CD4-positive, alpha-beta T cell treated with Interferon alpha-2 for 1 hour (primary cell): ENCODE results near the gene EHD1.

Source experiments
- DNase-seq, 2 donors: peaks; one replicate each; pipeline ENCODE4 v3.0.0-alpha.2; 2020 to 2022

EHD1 gene

GRCh38 chr11:64878494-64879243, at the start of gene EHD1:
Gene EHD1 (minus strand): TSS chr11:64878621. CDS start chr11:64878464, 157 bp downstream.
- peak; percentile 99 to 100 for DNase-seq

- no peak for DNase-seq
Measured at GRCh38 chr11:64926689-64927088, 48.3 kb upstream of the EHD1 start.

GRCh38 chr11:64925536-64926436, 47.4 kb upstream of the EHD1 start:
- no peak for DNase-seq

GRCh38 chr11:64924910-64925284, 46.5 kb upstream of the EHD1 start:
- DNase-seq: no peak

GRCh38 chr11:64923944-64924909, 45.8 kb upstream of the EHD1 start, which contains the start of gene PPP2R5B:
Gene PPP2R5B (plus strand): TSS chr11:64924689. CDS start chr11:64925735, 1,046 bp downstream.
- peak; percentile 90 to 92 for DNase-seq

- no peak for DNase-seq
Measured at GRCh38 chr11:64923151-64923661, 44.8 kb upstream of the EHD1 start.

- DNase-seq: no peak
Measured at GRCh38 chr11:64921384-64921783, 43.0 kb upstream of the EHD1 start.

GRCh38 chr11:64920124-64920523, 41.7 kb upstream of the EHD1 start:
- no peak for DNase-seq

GRCh38 chr11:64919627-64920026, 41.2 kb upstream of the EHD1 start:
- no peak for DNase-seq

- DNase-seq: no peak
Measured at GRCh38 chr11:64918017-64918416, 39.6 kb upstream of the EHD1 start.

GRCh38 chr11:64917663-64917995, 39.2 kb upstream of the EHD1 start:
- no peak for DNase-seq

- DNase-seq: peak; percentile 99 to 100
Measured at GRCh38 chr11:64916775-64917662, 38.6 kb upstream of the EHD1 start, which contains the start of gene ATG2A. Gene ATG2A (minus strand): TSS chr11:64917209. CDS start chr11:64917135, 74 bp downstream.

- DNase-seq: peak; percentile 50 to 65
Measured at GRCh38 chr11:64916040-64916774, 37.8 kb upstream of the EHD1 start.

- DNase-seq: no peak
Measured at GRCh38 chr11:64915376-64915887, 37.0 kb upstream of the EHD1 start.

GRCh38 chr11:64914123-64914522, 35.7 kb upstream of the EHD1 start:
- no peak for DNase-seq

- no peak for DNase-seq
Measured at GRCh38 chr11:64913171-64913727, 34.8 kb upstream of the EHD1 start.

GRCh38 chr11:64911689-64912088, 33.3 kb upstream of the EHD1 start:
- no peak for DNase-seq

- DNase-seq: no peak
Measured at GRCh38 chr11:64911142-64911541, 32.7 kb upstream of the EHD1 start.

- no peak for DNase-seq
Measured at GRCh38 chr11:64910451-64911093, 32.2 kb upstream of the EHD1 start.
